Measurements from ENCODE around the gene ZSCAN2.
"Not testable (repeated sequence)": the region's sequence is repeated elsewhere in the genome, so short reads cannot be mapped to it uniquely, and the experiment has no call there.

DNA sequence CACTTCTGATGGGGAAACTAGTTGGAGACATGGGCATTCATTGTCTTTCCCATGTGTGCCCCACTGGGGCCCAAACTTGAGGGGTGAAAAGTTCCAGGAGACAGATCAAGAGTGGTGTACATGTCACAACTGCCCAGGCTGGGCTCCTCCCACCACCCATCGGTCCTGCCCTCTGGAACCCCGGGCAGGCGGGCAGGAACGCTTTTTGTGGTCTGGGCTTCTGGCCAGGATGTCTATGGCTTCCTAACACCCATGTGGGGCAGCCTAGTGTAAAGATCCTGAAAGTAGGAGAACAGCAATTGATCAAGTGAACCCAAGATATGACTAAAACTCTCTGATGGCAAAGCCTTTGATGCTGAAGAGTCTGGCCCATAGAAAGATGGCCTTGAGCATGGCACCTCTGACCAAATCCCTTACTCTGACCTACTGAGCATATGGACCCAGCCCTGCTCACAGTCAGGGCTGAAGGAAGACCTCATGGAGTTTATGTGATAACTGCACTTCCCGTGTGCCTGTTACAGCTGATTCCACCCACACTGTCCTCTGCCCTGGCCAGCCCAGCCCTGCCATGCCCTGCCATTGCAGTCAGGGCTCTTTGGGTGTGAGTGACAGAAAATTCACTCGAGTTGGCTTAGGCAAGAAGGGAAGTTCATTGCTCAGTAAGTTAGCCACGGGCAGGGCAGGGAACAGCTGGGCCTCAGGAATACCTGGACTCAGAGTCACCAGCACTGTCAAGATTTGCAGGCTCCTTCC is 19.0 kb upstream of the ZSCAN2 start:
- TF ChIP-seq, protein P1, sequence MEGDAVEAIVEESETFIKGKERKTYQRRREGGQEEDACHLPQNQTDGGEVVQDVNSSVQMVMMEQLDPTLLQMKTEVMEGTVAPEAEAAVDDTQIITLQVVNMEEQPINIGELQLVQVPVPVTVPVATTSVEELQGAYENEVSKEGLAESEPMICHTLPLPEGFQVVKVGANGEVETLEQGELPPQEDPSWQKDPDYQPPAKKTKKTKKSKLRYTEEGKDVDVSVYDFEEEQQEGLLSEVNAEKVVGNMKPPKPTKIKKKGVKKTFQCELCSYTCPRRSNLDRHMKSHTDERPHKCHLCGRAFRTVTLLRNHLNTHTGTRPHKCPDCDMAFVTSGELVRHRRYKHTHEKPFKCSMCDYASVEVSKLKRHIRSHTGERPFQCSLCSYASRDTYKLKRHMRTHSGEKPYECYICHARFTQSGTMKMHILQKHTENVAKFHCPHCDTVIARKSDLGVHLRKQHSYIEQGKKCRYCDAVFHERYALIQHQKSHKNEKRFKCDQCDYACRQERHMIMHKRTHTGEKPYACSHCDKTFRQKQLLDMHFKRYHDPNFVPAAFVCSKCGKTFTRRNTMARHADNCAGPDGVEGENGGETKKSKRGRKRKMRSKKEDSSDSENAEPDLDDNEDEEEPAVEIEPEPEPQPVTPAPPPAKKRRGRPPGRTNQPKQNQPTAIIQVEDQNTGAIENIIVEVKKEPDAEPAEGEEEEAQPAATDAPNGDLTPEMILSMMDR (IDR thresholded peaks at IDR 0.05) = not testable (repeated sequence)
- not testable (repeated sequence) for TF ChIP-seq ZFX (IDR thresholded peaks at IDR 0.05; ENCODE audit: borderline replicate concordance)
